OCI-LY1 (cell line): ENCODE data around the gene TRIM29.

Experiments used
- H2AFZ ChIP-seq: fragments of 200-600 bp; sonication (generic), shearing (Covaris generic); 2 replicates; pipeline ENCODE4 v1.6.0; 2014; ENCODE audit warnings: antibody characterized with exemption, mild to moderate bottlenecking, low read length
- H3F3A ChIP-seq: fragments of 200-600 bp; sonication (generic), shearing (Covaris generic); 2 replicates; pipeline ENCODE4 v1.6.0; 2014; ENCODE audit warnings: mild to moderate bottlenecking, antibody characterized with exemption, low read length, moderate library complexity; ENCODE audit not compliant: insufficient read depth
- H3K27ac ChIP-seq: fragments of 200-600 bp; sonication (generic); 2 replicates; pipeline ENCODE4 v1.5.1; 2014; ENCODE audit warnings: low read length, mixed run types, mild to moderate bottlenecking, low read depth; ENCODE audit not compliant: poor library complexity, severe bottlenecking
- H3K27me3 ChIP-seq: fragments of 200-600 bp; sonication (generic); 2 replicates; pipeline ENCODE4 v1.6.0; 2014; ENCODE audit warnings: antibody characterized with exemption, mild to moderate bottlenecking, low read length, moderate library complexity; ENCODE audit not compliant: insufficient read depth
- H3K36me3 ChIP-seq: fragments of 200-600 bp; sonication (generic); 2 replicates; pipeline ENCODE4 v1.6.1; 2014; ENCODE audit warnings: mild to moderate bottlenecking, antibody characterized with exemption, low read length, moderate library complexity, mixed read lengths; ENCODE audit not compliant: insufficient read depth
- H3K4me1 ChIP-seq: fragments of 200-600 bp; sonication (generic); 2 replicates; pipeline ENCODE4 v1.5.1; 2014; ENCODE audit warnings: mild to moderate bottlenecking, low read length, moderate library complexity; ENCODE audit not compliant: insufficient read depth, severe bottlenecking
- H3K4me2 ChIP-seq: fragments of 200-600 bp; sonication (generic), shearing (Covaris generic); 2 replicates; pipeline ENCODE4 v1.6.1; 2014; ENCODE audit warnings: low read length
- H3K4me3 ChIP-seq: fragments of 200-600 bp; sonication (generic); 2 replicates; pipeline ENCODE4 v1.5.1; 2014; ENCODE audit warnings: low read length, low read depth, mild to moderate bottlenecking, mixed read lengths; ENCODE audit not compliant: poor library complexity, severe bottlenecking
- H3K79me2 ChIP-seq: fragments of 200-600 bp; shearing (Covaris generic); 2 replicates; pipeline ENCODE4 v1.6.1; 2016; ENCODE audit warnings: mixed run types, low read length, mixed read lengths; ENCODE audit not compliant: insufficient read depth
- H3K9ac ChIP-seq: fragments of 200-600 bp; sonication (generic), shearing (Covaris generic); 2 replicates; pipeline ENCODE4 v1.6.1; 2014; ENCODE audit warnings: mild to moderate bottlenecking, low read length, mixed read lengths
- H3K9me2 ChIP-seq: fragments of 200-600 bp; sonication (generic), shearing (Covaris generic); 2 replicates; pipeline ENCODE4 v1.6.1; 2014; ENCODE audit warnings: low read depth, mild to moderate bottlenecking, low read length, mixed read lengths
- H3K9me3 ChIP-seq: fragments of 200-600 bp; shearing (Covaris generic); 2 replicates; pipeline ENCODE4 v1.6.1; 2014; ENCODE audit warnings: low read length, mixed read lengths
- H4K20me1 ChIP-seq: fragments of 200-600 bp; sonication (generic), shearing (Covaris generic); 2 replicates; pipeline ENCODE4 v1.6.0; 2016; ENCODE audit warnings: mild to moderate bottlenecking, low read length; ENCODE audit not compliant: insufficient read depth
- EZH2 ChIP-seq: fragments of 200-600 bp; sonication (generic), shearing (Covaris generic); IDR thresholded peaks from 2 replicates; pipeline ENCODE4 v1.8.0; 2017; ENCODE audit warnings: borderline replicate concordance, mixed run types, mild to moderate bottlenecking, antibody characterized with exemption, low read length, moderate library complexity, mixed read lengths
- TF ChIP-seq, protein P1 (sequence below): fragments of 200-600 bp; sonication (generic), shearing (Covaris generic); IDR thresholded peaks from 2 replicates; pipeline ENCODE4 v1.5.1; 2017; ENCODE audit warnings: mild to moderate bottlenecking, antibody characterized with exemption, low read length, moderate library complexity, mixed read lengths

Gene TRIM29

DNA sequence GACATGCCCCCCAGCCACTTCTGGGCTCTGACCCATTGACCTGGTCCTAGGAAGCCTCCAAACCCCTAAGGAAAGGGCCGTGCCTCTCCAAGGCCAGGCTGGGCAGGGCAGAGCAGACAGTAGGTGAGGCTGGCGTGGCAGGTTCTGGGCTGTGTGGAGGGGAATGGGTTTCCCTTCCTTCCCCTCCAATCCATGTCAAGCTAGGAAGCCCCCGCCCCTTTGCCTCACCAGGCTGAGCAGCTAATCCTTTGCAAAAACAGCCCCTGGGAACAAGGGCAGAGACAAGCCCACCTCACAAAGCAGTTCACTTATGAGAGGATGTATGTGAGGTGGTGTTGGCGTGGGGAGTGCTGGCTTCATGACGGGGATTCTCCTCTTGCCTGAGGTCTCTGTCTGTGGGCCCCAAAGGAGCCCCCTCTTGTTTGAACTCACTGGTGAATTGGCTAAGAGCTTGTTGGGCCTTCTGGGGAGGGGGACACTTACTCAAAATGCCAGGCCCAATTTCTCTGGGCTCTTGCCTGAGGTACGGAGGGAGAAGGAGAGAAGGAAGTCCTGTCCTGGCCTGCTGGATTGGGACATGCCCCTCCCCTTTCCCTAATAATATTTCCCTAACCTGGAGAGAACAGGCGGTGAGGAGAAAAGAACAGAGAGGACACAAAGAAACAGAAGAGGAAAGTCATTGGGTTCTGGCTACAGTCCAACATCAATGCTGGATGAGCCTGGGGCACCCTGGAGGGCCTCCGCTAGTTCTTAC, 1.6 kb upstream of the TRIM29 start:
- H3K4me2 ChIP-seq: no peak overlapping the region
- H3K36me3 ChIP-seq: no peaks in the 10 kb centered on the region
- H3K4me3 ChIP-seq: no peak overlapping the region
- no peaks in the 10 kb centered on the region for H3K79me2 ChIP-seq
- H3K27ac ChIP-seq: no peak overlapping the region
- no peaks in the 10 kb centered on the region for H3K9me3 ChIP-seq
- H3K9me2 ChIP-seq: no peaks in the 10 kb centered on the region
- no peaks in the 10 kb centered on the region for H3K27me3 ChIP-seq
- no peaks in the 10 kb centered on the region for H3F3A ChIP-seq
- H4K20me1 ChIP-seq: no peaks in the 10 kb centered on the region
- H3K9ac ChIP-seq: no peak overlapping the region
- no peaks in the 10 kb centered on the region for H3K4me1 ChIP-seq
- no peak overlapping the region for H2AFZ ChIP-seq
- TF ChIP-seq, protein P1, sequence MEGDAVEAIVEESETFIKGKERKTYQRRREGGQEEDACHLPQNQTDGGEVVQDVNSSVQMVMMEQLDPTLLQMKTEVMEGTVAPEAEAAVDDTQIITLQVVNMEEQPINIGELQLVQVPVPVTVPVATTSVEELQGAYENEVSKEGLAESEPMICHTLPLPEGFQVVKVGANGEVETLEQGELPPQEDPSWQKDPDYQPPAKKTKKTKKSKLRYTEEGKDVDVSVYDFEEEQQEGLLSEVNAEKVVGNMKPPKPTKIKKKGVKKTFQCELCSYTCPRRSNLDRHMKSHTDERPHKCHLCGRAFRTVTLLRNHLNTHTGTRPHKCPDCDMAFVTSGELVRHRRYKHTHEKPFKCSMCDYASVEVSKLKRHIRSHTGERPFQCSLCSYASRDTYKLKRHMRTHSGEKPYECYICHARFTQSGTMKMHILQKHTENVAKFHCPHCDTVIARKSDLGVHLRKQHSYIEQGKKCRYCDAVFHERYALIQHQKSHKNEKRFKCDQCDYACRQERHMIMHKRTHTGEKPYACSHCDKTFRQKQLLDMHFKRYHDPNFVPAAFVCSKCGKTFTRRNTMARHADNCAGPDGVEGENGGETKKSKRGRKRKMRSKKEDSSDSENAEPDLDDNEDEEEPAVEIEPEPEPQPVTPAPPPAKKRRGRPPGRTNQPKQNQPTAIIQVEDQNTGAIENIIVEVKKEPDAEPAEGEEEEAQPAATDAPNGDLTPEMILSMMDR: no peak
- no peak for TF ChIP-seq EZH2

DNA sequence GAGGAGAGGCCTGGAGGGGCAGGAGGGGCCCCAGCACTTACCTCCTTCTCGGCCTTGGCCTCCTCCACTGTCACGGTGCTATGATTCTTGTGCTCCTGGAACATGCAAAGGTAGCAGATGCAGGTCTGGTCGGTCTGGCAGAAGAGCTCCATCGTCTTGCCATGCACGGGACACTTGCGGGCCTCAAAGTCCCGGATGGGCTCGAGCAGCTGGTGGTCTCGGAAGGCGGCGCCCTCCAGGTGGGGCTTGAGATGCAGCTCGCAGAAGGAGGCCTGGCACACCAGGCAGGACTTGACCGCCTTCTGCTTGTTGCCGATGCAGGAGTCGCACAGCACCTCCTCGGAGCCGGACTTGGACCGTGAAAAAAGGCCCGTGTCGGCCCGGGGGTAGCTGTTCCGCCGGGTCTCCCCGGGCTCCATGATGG, 714 bp downstream of the TRIM29 start:
- H3K9me3 ChIP-seq: no peaks in the 10 kb centered on the region
- no peak overlapping the region for H2AFZ ChIP-seq
- H3K79me2 ChIP-seq: no peaks in the 10 kb centered on the region
- no peaks in the 10 kb centered on the region for H3F3A ChIP-seq
- H3K4me3 ChIP-seq: no peak overlapping the region
- H3K4me2 ChIP-seq: no peak overlapping the region
- H3K27ac ChIP-seq: no peak overlapping the region
- TF ChIP-seq, protein P1: no peak
- TF ChIP-seq EZH2: no peak
- H3K36me3 ChIP-seq: no peaks in the 10 kb centered on the region
- H3K4me1 ChIP-seq: no peaks in the 10 kb centered on the region
- H3K9ac ChIP-seq: no peak overlapping the region
- H4K20me1 ChIP-seq: no peaks in the 10 kb centered on the region
- no peaks in the 10 kb centered on the region for H3K9me2 ChIP-seq
- no peaks in the 10 kb centered on the region for H3K27me3 ChIP-seq

DNA sequence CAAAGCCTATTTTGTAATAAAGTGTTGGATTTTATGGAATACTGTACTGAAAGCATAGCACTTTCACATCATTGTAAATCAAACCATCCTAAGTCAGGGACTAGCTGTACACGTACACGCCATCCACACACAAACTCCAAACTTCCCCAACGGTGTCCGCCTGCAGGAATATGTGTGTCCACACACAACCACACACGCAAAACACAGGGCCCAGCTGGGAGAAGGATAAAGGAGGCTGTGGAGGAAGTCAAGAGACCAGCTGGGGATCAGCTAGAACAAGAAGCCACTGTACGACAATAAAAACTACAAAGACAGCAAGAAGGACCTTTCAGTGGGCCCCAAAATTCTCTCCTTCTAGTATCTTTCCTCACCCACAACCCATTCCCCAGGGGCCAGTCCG, 1.6 kb downstream of the TRIM29 start:
- Histone ChIP-seq H3K9me3 (no peaks in the 10 kb centered on the region), H3K79me2 (no peaks in the 10 kb centered on the region), H3K27ac (no peak overlapping the region), H3K27me3 (no peaks in the 10 kb centered on the region), H3K36me3 (no peaks in the 10 kb centered on the region), H3K9ac (no peak overlapping the region), H4K20me1 (no peaks in the 10 kb centered on the region), H3K4me3 (no peak overlapping the region), H3K4me1 (no peaks in the 10 kb centered on the region), H3F3A (no peaks in the 10 kb centered on the region), H2AFZ (no peak overlapping the region), H3K9me2 (no peaks in the 10 kb centered on the region), H3K4me2 (no peak overlapping the region)
- TF ChIP-seq, protein P1: no peak
- TF ChIP-seq EZH2: no peak
